HG02610 (cell line): Measurements from ENCODE around the gene DNAJC15.

Source experiments
- ATAC-seq: cut with Tn5 transposase; IDR thresholded peaks from one replicate; pipeline ENCODE4 v1.9.1; 2021; ENCODE audit warnings: mild to moderate bottlenecking, moderate library complexity; ENCODE audit not compliant: unreplicated experiment

Gene DNAJC15

GRCh38 chr13:43150369-43151207 is 127.2 kb downstream of the DNAJC15 start:
- no peak for ATAC-seq

DNA sequence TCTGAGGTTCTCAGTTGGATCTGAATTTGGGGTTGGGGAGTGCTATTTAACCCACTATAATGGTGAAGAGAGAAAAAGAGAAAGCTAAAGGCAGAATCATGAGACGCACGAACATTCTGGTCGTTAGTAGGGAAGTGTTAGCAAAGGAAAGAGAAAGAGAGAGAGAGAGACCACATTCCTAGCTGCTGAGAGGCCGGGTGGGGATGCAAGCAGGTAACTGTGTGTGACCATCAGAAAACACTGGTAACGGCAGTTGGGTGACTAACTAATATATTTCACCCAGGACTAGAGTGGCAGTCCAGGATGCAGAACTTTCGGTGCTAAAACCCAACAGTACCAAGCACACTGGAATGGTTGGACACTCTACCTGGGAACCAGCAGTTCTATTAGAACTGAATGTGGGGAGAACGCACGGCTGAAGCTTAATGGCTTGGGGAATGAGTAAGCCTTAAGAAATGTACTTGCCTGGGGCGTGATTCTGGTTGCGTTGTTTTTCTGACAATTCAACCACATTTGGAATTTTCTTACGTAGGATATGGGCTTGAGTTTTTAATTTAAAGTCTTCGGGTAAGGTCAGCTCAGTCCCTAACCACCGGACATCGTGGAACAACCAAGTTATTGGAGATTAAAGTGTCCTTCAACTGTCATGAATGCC is 130.2 kb downstream of the DNAJC15 start:
- no peak for ATAC-seq

DNA sequence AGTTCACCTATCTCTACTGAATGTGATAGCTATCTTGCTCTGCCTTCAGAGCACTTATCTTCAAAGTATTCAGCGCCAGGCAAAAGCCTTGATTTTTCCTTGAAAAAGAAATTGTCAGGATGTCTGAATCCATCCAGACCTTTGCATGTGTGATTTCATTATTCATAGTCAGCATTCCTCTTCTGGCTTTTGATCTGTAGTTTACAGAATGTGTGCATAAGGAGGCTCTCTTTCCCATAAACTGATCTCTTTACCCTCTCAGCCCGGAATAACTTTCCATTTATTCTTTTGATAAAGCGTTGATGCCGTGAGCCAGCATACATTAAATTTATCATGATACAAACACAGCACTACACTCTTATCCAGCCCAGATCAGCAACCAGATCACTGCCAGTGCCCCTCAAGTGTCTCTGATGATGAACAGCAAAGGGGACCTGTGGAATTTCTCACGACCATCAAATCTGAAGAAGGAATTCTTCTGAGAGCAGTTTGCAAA is 130.8 kb downstream of the DNAJC15 start:
- no peak for ATAC-seq

DNA sequence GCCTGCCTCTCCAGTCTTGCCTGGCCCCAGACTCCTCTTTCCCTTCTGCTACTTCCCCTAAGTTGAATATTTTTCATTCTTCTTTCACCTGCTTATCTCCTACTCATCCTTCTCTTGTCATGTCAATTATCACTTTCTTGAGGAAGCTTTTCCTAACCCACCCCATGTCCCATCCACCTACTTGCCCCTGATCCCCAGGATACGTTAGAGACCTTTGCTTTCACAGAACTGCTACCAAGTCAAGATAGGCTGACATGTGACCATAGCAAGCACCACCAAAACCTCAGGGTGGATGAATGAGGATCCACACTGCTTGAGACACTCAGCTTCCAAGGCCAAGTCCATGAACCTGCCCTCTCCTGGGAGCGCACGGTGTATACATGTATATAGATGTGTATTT is 131.5 kb downstream of the DNAJC15 start:
- no peak for ATAC-seq

- ATAC-seq: no peak
These were observed 133.5 kb downstream of the DNAJC15 start for GRCh38 chr13:43156916-43157315.

- no peak for ATAC-seq
These were observed 134.4 kb downstream of the DNAJC15 start for GRCh38 chr13:43157796-43158195.

DNA sequence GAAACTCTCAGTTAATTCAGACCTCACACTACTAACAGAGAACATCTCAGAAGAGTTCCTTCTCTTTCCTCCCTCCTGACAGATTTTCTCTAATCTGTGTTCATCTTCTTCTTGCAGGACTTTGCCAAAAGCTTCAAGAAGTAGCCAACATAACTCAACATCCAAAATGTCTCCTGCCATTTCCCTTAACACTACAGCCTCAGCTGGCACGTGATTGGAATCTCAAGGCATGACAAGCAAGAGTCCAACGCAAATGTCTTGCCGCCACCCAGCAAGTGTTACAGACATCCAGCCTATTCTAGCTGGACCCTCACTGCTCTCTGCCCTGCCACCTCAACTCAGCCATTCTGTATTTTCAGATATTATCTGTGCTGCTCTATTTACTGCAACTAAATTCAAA is 135.1 kb downstream of the DNAJC15 start:
- no peak for ATAC-seq

GRCh38 chr13:43159026-43159461 is 135.7 kb downstream of the DNAJC15 start:
- ATAC-seq: no peak
